OCI-LY1 (cell line): ENCODE results near the gene PRSS57.
"Not testable (repeated sequence)": the region's sequence is repeated elsewhere in the genome, so short reads cannot be mapped to it uniquely, and the experiment has no call there.

Experiments used
- H2AFZ ChIP-seq: fragments of 200-600 bp; sonication (generic), shearing (Covaris generic); 2 replicates; pipeline ENCODE4 v1.6.0; 2014; ENCODE audit warnings: antibody characterized with exemption, mild to moderate bottlenecking, low read length
- H3F3A ChIP-seq: fragments of 200-600 bp; sonication (generic), shearing (Covaris generic); 2 replicates; pipeline ENCODE4 v1.6.0; 2014; ENCODE audit warnings: mild to moderate bottlenecking, antibody characterized with exemption, low read length, moderate library complexity; ENCODE audit not compliant: insufficient read depth
- H3K27ac ChIP-seq: fragments of 200-600 bp; sonication (generic); 2 replicates; pipeline ENCODE4 v1.5.1; 2014; ENCODE audit warnings: low read length, mixed run types, mild to moderate bottlenecking, low read depth; ENCODE audit not compliant: poor library complexity, severe bottlenecking
- H3K27me3 ChIP-seq: fragments of 200-600 bp; sonication (generic); 2 replicates; pipeline ENCODE4 v1.6.0; 2014; ENCODE audit warnings: antibody characterized with exemption, mild to moderate bottlenecking, low read length, moderate library complexity; ENCODE audit not compliant: insufficient read depth
- H3K36me3 ChIP-seq: fragments of 200-600 bp; sonication (generic); 2 replicates; pipeline ENCODE4 v1.6.1; 2014; ENCODE audit warnings: mild to moderate bottlenecking, antibody characterized with exemption, low read length, moderate library complexity, mixed read lengths; ENCODE audit not compliant: insufficient read depth
- H3K4me1 ChIP-seq: fragments of 200-600 bp; sonication (generic); 2 replicates; pipeline ENCODE4 v1.5.1; 2014; ENCODE audit warnings: mild to moderate bottlenecking, low read length, moderate library complexity; ENCODE audit not compliant: insufficient read depth, severe bottlenecking
- H3K4me2 ChIP-seq: fragments of 200-600 bp; sonication (generic), shearing (Covaris generic); 2 replicates; pipeline ENCODE4 v1.6.1; 2014; ENCODE audit warnings: low read length
- H3K4me3 ChIP-seq: fragments of 200-600 bp; sonication (generic); 2 replicates; pipeline ENCODE4 v1.5.1; 2014; ENCODE audit warnings: low read length, low read depth, mild to moderate bottlenecking, mixed read lengths; ENCODE audit not compliant: poor library complexity, severe bottlenecking
- H3K79me2 ChIP-seq: fragments of 200-600 bp; shearing (Covaris generic); 2 replicates; pipeline ENCODE4 v1.6.1; 2016; ENCODE audit warnings: mixed run types, low read length, mixed read lengths; ENCODE audit not compliant: insufficient read depth
- H3K9ac ChIP-seq: fragments of 200-600 bp; sonication (generic), shearing (Covaris generic); 2 replicates; pipeline ENCODE4 v1.6.1; 2014; ENCODE audit warnings: mild to moderate bottlenecking, low read length, mixed read lengths
- H3K9me2 ChIP-seq: fragments of 200-600 bp; sonication (generic), shearing (Covaris generic); 2 replicates; pipeline ENCODE4 v1.6.1; 2014; ENCODE audit warnings: low read depth, mild to moderate bottlenecking, low read length, mixed read lengths
- H3K9me3 ChIP-seq: fragments of 200-600 bp; shearing (Covaris generic); 2 replicates; pipeline ENCODE4 v1.6.1; 2014; ENCODE audit warnings: low read length, mixed read lengths
- H4K20me1 ChIP-seq: fragments of 200-600 bp; sonication (generic), shearing (Covaris generic); 2 replicates; pipeline ENCODE4 v1.6.0; 2016; ENCODE audit warnings: mild to moderate bottlenecking, low read length; ENCODE audit not compliant: insufficient read depth
- EZH2 ChIP-seq: fragments of 200-600 bp; sonication (generic), shearing (Covaris generic); IDR thresholded peaks from 2 replicates; pipeline ENCODE4 v1.8.0; 2017; ENCODE audit warnings: borderline replicate concordance, mixed run types, mild to moderate bottlenecking, antibody characterized with exemption, low read length, moderate library complexity, mixed read lengths
- TF ChIP-seq, protein P1 (sequence below): fragments of 200-600 bp; sonication (generic), shearing (Covaris generic); IDR thresholded peaks from 2 replicates; pipeline ENCODE4 v1.5.1; 2017; ENCODE audit warnings: mild to moderate bottlenecking, antibody characterized with exemption, low read length, moderate library complexity, mixed read lengths

Gene PRSS57

DNA sequence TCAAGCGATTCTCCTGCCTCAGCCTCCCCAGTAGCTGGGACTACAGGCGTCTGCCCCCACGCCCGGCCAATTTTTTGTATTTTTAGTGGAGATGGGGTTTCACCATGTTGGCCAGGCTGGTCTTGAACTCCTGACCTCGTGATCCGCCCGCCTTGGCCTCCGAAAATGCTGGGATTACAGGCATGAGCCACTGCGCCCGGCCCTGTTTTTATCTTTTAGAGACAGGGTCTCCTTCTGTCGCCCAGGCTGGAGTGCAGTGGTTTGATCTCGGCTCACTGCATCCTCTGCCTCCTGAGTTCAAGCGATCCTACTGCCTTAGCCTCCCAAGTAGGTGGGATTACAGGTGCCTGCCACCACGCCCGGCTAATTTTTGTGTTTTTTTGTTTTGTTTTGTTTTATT, 3.3 kb upstream of the PRSS57 start:
- H3K9ac ChIP-seq, H3K9me2 ChIP-seq, H3K36me3 ChIP-seq, H4K20me1 ChIP-seq, H3K4me3 ChIP-seq, H3K27ac ChIP-seq, H3K27me3 ChIP-seq, H3K79me2 ChIP-seq, H3K4me2 ChIP-seq, H2AFZ ChIP-seq, H3K9me3 ChIP-seq, H3K4me1 ChIP-seq, H3F3A ChIP-seq: not testable (repeated sequence)

DNA sequence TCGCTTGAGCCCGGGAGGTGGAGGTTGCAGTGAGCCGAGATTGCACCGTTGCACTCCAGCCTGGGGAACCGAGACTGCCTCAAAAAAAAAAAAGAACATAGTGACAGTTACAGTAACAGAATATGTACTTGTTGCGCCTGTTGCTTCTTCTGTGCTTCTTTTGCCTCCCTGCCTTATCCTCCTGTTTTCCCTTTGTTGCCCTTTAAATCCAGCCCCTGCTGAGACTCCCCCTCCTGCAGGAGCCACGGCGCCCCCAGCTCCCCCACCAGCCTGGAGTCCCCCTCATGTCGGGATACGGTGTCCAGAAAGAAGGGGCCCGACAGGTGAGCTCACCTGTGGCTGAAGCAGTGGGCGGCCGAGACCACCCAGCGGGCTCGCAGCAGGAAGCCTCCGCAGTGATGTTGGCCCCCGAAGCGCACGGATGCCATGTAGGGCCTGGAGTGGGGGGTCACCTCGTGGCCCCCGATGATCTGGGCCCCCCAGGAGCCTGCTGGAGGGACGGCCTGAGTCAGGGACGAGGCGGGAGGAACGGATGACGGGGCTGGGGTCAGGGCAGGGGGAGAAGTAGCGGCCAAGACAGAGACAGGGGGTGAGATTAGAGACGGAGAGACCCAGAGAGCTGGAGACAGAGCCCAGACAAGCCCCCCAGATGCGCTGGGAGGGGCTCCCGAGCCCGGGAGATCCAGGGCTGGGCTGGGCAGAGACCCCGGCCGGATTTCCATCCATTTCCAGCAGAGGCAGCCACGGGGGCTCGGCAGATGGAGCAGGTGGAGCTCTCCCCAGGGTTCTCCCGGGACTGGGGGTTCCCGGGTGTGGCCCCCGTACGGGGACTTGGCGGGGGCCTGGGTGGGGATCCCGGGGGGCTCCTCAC, 536 bp downstream of the PRSS57 start:
- Histone ChIP-seq H3K4me1 (no peaks in the 10 kb centered on the region), H3K4me3 (no peak overlapping the region), H4K20me1 (no peaks in the 10 kb centered on the region), H3K9me3 (no peaks in the 10 kb centered on the region), H3K27me3 (peaks cover 6% of the 10 kb centered on the region; the same call in 1 of the 2 replicates), H3K36me3 (no peaks in the 10 kb centered on the region), H3K27ac (no peak overlapping the region), H3F3A (no peaks in the 10 kb centered on the region), H2AFZ (no peak overlapping the region), H3K9me2 (no peaks in the 10 kb centered on the region), H3K4me2 (no peak overlapping the region), H3K9ac (no peak overlapping the region), H3K79me2 (no peaks in the 10 kb centered on the region)
- TF ChIP-seq, protein P1, sequence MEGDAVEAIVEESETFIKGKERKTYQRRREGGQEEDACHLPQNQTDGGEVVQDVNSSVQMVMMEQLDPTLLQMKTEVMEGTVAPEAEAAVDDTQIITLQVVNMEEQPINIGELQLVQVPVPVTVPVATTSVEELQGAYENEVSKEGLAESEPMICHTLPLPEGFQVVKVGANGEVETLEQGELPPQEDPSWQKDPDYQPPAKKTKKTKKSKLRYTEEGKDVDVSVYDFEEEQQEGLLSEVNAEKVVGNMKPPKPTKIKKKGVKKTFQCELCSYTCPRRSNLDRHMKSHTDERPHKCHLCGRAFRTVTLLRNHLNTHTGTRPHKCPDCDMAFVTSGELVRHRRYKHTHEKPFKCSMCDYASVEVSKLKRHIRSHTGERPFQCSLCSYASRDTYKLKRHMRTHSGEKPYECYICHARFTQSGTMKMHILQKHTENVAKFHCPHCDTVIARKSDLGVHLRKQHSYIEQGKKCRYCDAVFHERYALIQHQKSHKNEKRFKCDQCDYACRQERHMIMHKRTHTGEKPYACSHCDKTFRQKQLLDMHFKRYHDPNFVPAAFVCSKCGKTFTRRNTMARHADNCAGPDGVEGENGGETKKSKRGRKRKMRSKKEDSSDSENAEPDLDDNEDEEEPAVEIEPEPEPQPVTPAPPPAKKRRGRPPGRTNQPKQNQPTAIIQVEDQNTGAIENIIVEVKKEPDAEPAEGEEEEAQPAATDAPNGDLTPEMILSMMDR = no peak
- no peak for TF ChIP-seq EZH2

DNA sequence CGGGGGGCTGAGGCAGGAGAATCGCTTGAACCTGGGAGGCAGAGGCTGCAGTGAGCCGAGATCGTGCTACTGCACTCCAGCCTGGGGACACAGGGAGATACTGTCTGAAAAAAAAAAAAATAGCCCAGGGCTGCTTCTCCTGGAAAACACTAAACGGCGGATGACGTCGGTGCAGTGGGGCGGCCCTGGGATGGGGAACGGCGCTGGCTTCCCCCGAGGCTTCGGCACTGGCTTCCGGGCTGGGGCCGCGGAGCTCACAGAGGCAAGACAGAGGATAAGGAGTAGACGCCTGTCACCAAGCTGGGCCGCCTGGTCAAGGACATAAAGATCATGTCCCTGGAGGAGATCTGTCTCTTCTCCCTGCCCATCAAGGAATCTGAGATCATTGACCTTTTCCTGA, 5.0 kb downstream of the PRSS57 start:
- Histone ChIP-seq H3K27me3 (peaks cover 16% of the 10 kb centered on the region; the same call in 1 of the 2 replicates), H3K4me3 (no peak overlapping the region), H3K9me3 (no peaks in the 10 kb centered on the region), H3K9ac (no peak overlapping the region), H3K79me2 (no peaks in the 10 kb centered on the region), H2AFZ (no peak overlapping the region), H3K9me2 (no peaks in the 10 kb centered on the region), H3K27ac (no peak overlapping the region), H3F3A (no peaks in the 10 kb centered on the region), H3K36me3 (no peaks in the 10 kb centered on the region), H4K20me1 (no peaks in the 10 kb centered on the region), H3K4me1 (no peaks in the 10 kb centered on the region), H3K4me2 (no peak overlapping the region)
- TF ChIP-seq, protein P1 = no peak
- no peak for TF ChIP-seq EZH2

DNA sequence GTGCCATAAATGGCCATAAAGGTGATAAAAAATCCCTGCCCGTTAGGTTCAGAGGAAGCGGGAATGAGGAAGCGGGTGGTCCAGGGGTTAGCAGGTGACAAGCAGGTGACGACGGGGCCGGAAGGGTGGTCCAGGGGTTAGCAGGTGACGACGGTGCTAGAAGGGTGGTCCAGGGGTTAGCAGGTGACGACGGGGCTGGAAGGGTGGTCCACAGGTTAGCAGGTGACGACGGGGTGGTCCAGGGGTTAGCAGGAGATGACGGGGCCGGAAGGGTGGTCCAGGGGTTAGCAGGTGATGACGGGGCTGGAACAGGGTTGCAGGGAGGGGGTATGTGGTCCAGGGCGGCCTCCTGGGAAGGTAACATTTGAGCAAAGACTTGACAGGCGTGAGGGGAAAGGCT, 6.3 kb downstream of the PRSS57 start:
- H3K4me1 ChIP-seq = no peaks in the 10 kb centered on the region
- no peak overlapping the region for H2AFZ ChIP-seq
- H3K27ac ChIP-seq = no peak overlapping the region
- no peaks in the 10 kb centered on the region for H3K9me3 ChIP-seq
- no peaks in the 10 kb centered on the region for H3K36me3 ChIP-seq
- no peak overlapping the region for H3K4me2 ChIP-seq
- H3F3A ChIP-seq = no peaks in the 10 kb centered on the region
- peaks cover 16% of the 10 kb centered on the region; the same call in 1 of the 2 replicates for H3K27me3 ChIP-seq
- no peaks in the 10 kb centered on the region for H3K9me2 ChIP-seq
- H4K20me1 ChIP-seq = no peaks in the 10 kb centered on the region
- TF ChIP-seq, protein P1 = no peak
- no peak for TF ChIP-seq EZH2
- no peak overlapping the region for H3K9ac ChIP-seq
- no peaks in the 10 kb centered on the region for H3K79me2 ChIP-seq
- H3K4me3 ChIP-seq = no peak overlapping the region
